ENCODE measurements around the gene GPN1. TPM values are rescaled to one million over a fixed set of nuclear protein-coding genes. Genes with fewer than 3 reads are reported as not detected.

The GPN1 gene
- polyA plus RNA-seq (2012; ENCODE audit: insufficient read depth, insufficient read length, low read depth): 35.7 TPM

GRCh38 chr2:27628767-27629709 lies at the start of gene GPN1, which contains the start of gene CCDC121:
TSS of gene GPN1 (plus strand) at chr2:27629050. CDS start at chr2:27629059, 9 bp downstream.
TSS of gene CCDC121 (minus strand) at chr2:27629012. CDS start at chr2:27627799, 1,213 bp downstream.
- TF ChIP-seq CTCF (IDR thresholded peaks at IDR 0.05; ENCODE audit: low read depth, low read length): no peak
- no peaks in the 10 kb centered on the region for H3K4me1 ChIP-seq
- H3K27me3 ChIP-seq: no peaks in the 10 kb centered on the region
- no peaks in the 10 kb centered on the region for H3K9me3 ChIP-seq
- peaks cover 18% of the 10 kb centered on the region for H3K36me3 ChIP-seq
- peak; percentile 93 for DNase-seq
- H3K4me3 ChIP-seq (ENCODE audit: low read depth, low read length): peak within 1 kb of the TSS; percentile 88

- Histone ChIP-seq H3K36me3 (no peaks in the 10 kb centered on the region), H3K4me3 (ENCODE audit: low read depth, low read length) (no peak overlapping the region), H3K27me3 (no peaks in the 10 kb centered on the region; the same call in 1 of the 2 replicates), H3K9me3 (no peaks in the 10 kb centered on the region), H3K4me1 (peaks cover 4% of the 10 kb centered on the region; the same call in 1 of the 2 replicates)
- DNase-seq: no peak
- TF ChIP-seq CTCF (IDR thresholded peaks at IDR 0.05; ENCODE audit: low read depth, low read length): no peak
Observed at GRCh38 chr2:27581417-27582128, 47.3 kb upstream of the GPN1 start.

- no peak for TF ChIP-seq CTCF (IDR thresholded peaks at IDR 0.05; ENCODE audit: low read depth, low read length)
- Histone ChIP-seq H3K36me3 (no peaks in the 10 kb centered on the region), H3K9me3 (no peaks in the 10 kb centered on the region), H3K4me3 (ENCODE audit: low read depth, low read length) (peak overlapping the region; percentile 100), H3K4me1 (peaks cover 4% of the 10 kb centered on the region; the same call in 1 of the 2 replicates), H3K27me3 (no peaks in the 10 kb centered on the region)
- DNase-seq: no peak
Observed at GRCh38 chr2:27582129-27582694, 46.6 kb upstream of the GPN1 start.

- TF ChIP-seq CTCF (IDR thresholded peaks at IDR 0.05; ENCODE audit: low read depth, low read length): no peak
- DNase-seq: peak; percentile 99
- H3K9me3 ChIP-seq: no peaks in the 10 kb centered on the region
- H3K4me1 ChIP-seq: peaks cover 4% of the 10 kb centered on the region; the same call in 1 of the 2 replicates
- H3K4me3 ChIP-seq (ENCODE audit: low read depth, low read length): peak within 1 kb of the TSS; percentile 100
- H3K27me3 ChIP-seq: no peaks in the 10 kb centered on the region
- no peaks in the 10 kb centered on the region for H3K36me3 ChIP-seq
Observed at GRCh38 chr2:27582695-27583389, 46.0 kb upstream of the GPN1 start, which contains the start of gene ZNF512. TSS of gene ZNF512 (plus strand) at chr2:27583042. CDS start at chr2:27583113, 71 bp downstream.

GRCh38 chr2:27583390-27583915 lies 45.4 kb upstream of the GPN1 start:
- Histone ChIP-seq H3K36me3 (no peaks in the 10 kb centered on the region), H3K4me1 (peaks cover 4% of the 10 kb centered on the region; the same call in 1 of the 2 replicates), H3K4me3 (ENCODE audit: low read depth, low read length) (peak overlapping the region; percentile 100), H3K27me3 (no peaks in the 10 kb centered on the region), H3K9me3 (no peaks in the 10 kb centered on the region)
- TF ChIP-seq CTCF (IDR thresholded peaks at IDR 0.05; ENCODE audit: low read depth, low read length): no peak
- DNase-seq: no peak

All from BE2C (cell line).